CD4-positive, alpha-beta memory T cell (primary cell): ENCODE results near the gene FNIP1. TPM values are rescaled to one million over a fixed set of nuclear protein-coding genes. Genes with fewer than 3 reads are reported as not detected.
"Not testable (repeated sequence)": the region's sequence is repeated elsewhere in the genome, so short reads cannot be mapped to it uniquely, and the experiment has no call there.

ENCODE experiments used
- CTCF ChIA-PET: fragments of 350-600 bp; sonication (Branson Sonifier 250); formaldehyde crosslinking; loops from one replicate; lab custom pipeline; 2021; ENCODE audit warnings: inconsistent platforms; ENCODE audit not compliant: partially characterized antibody; lab: Charles Lee
- POLR2A ChIA-PET: fragments of 350-600 bp; sonication (Branson Sonifier 250); formaldehyde crosslinking; loops from one replicate; lab custom pipeline; 2021; ENCODE audit not compliant: partially characterized antibody; lab: Charles Lee
- DNase-seq, 5 donors: peaks; one replicate each; pipeline versions ENCODE4 v3.0.0 to v3.0.0-alpha.2; 2020 to 2022; ENCODE audit warnings: mixed read lengths in 1 of 5
- H3K27ac ChIP-seq: one replicate; pipeline ENCODE4 v1.7.0; 2013; ENCODE audit warnings: low read depth, low read length
- H3K27me3 ChIP-seq: 2 replicates; pipeline ENCODE4 v1.7.0; 2013; ENCODE audit warnings: mild to moderate bottlenecking, low read length, moderate library complexity; ENCODE audit not compliant: insufficient read depth
- H3K36me3 ChIP-seq: 2 replicates; pipeline ENCODE4 v1.7.0; 2013; ENCODE audit warnings: mild to moderate bottlenecking, low read length, moderate library complexity; ENCODE audit not compliant: insufficient read depth
- H3K4me1 ChIP-seq: 2 replicates; pipeline ENCODE4 v1.7.0; 2013; ENCODE audit warnings: mild to moderate bottlenecking, low read length, moderate library complexity; ENCODE audit not compliant: insufficient read depth
- H3K4me3 ChIP-seq, 2 donors: one replicate each; pipeline ENCODE4 v1.7.0; 2013; ENCODE audit warnings: low read length in 2 of 2, mild to moderate bottlenecking in 1 of 2
- H3K9me3 ChIP-seq, 2 donors: one replicate each; pipeline ENCODE4 v1.7.0; 2013; ENCODE audit warnings: low read length in 2 of 2, control low read depth in 1 of 2; ENCODE audit not compliant: control insufficient read depth in 1 of 2
- H3K27ac Mint-ChIP-seq, 7 donors: one replicate each; pipeline ENCODE4 v1.8.0; 2020 to 2021; ENCODE audit warnings: mixed read lengths in 7 of 7, mild to moderate bottlenecking in 6 of 7, inconsistent platforms in 3 of 7, moderate library complexity in 3 of 7
- H3K27me3 Mint-ChIP-seq, 2 donors: one replicate each; pipeline ENCODE4 v1.8.0; 2020 to 2021; ENCODE audit warnings: mixed read lengths in 2 of 2
- H3K36me3 Mint-ChIP-seq, 2 donors: one replicate each; pipeline ENCODE4 v1.8.0; 2020 to 2021; ENCODE audit warnings: mixed read lengths in 2 of 2, inconsistent platforms in 1 of 2, mild to moderate bottlenecking in 1 of 2
- H3K4me1 Mint-ChIP-seq, 4 donors: one replicate each; pipeline ENCODE4 v1.8.0; 2020 to 2021; ENCODE audit warnings: mixed read lengths in 4 of 4, mild to moderate bottlenecking in 1 of 4
- H3K4me3 Mint-ChIP-seq, 8 donors: one replicate each; pipeline ENCODE4 v1.8.0; 2020 to 2021; ENCODE audit warnings: mixed read lengths in 8 of 8, mild to moderate bottlenecking in 7 of 8, moderate library complexity in 6 of 8, inconsistent platforms in 3 of 8
- H3K9me3 Mint-ChIP-seq, 8 donors: one replicate each; pipeline ENCODE4 v1.8.0; 2020 to 2021; ENCODE audit warnings: mixed read lengths in 8 of 8, mild to moderate bottlenecking in 5 of 8, inconsistent platforms in 3 of 8, moderate library complexity in 1 of 8
- intact Hi-C: fragments of 100-400 bp; cut with micrococcal nuclease; formaldehyde crosslinking; loops from one replicate; pipeline ENCODE4 v1.15.1; 2023
- polyA plus RNA-seq, 2 donors: library from polyadenylated mRNA; unstranded; fragments of 300-500 nt; fragmentation: Illumina TruSeq; gene quantifications; one replicate each; pipeline ENCODE4 v1.2.3, GENCODE V29; 2021
- total RNA-seq, 2 experiments: library from RNA; stranded (reverse); gene quantifications; one replicate each; pipeline ENCODE4 v1.2.3, GENCODE V29; 2021

Gene FNIP1
- total and polyA plus RNA-seq, 4 experiments from 2014 or later, result 8.2 to 35.9 (median 23.3) TPM

GRCh38 chr5:131593921-131594320, 202.9 kb downstream of the FNIP1 start:
- ChIA-PET CTCF (interaction anchor here (2.0 to 12.9 kb wide), 2 partner anchors 414 to 469 kb away, joined by 7 to 394 read pairs; partner anchors contain the start of gene ACSL6), POLR2A (no interaction called here)
- peak overlapping the region in 6 of 7 donors; percentile 17 to 82 (median 66) for H3K27ac Mint-ChIP-seq
- Histone ChIP-seq H3K4me1 (peaks cover 42% of the 10 kb centered on the region), H3K4me3 (no peak overlapping the region), H3K36me3 (no peaks in the 10 kb centered on the region), H3K27ac (no peak overlapping the region), H3K27me3 (no peaks in the 10 kb centered on the region), H3K9me3 (no peaks in the 10 kb centered on the region)
- H3K4me1 Mint-ChIP-seq, result peaks cover 42 to 73% (median 51%) of the 10 kb centered on the region in 4 donors
- intact Hi-C loops, result loop anchor here (5.0 kb wide), 1 partner anchor 47 kb away; no protein-coding TSS in a partner anchor
- no peaks in the 10 kb centered on the region for H3K9me3 Mint-ChIP-seq
- H3K27me3 Mint-ChIP-seq, result no peaks in the 10 kb centered on the region
- DNase-seq, result no peak
- H3K4me3 Mint-ChIP-seq, result peak overlapping the region in 3 of 8 donors; percentile 21 to 32 (median 28)
- H3K36me3 Mint-ChIP-seq, result peaks cover 0 to 10% of the 10 kb centered on the region in 2 donors

GRCh38 chr5:131593436-131593835, 203.4 kb downstream of the FNIP1 start:
- H3K9me3 ChIP-seq, DNase-seq, H3K4me3 ChIP-seq, H3K27me3 Mint-ChIP-seq, POLR2A ChIA-PET, H3K36me3 ChIP-seq, H3K27ac ChIP-seq, H3K9me3 Mint-ChIP-seq, H3K27me3 ChIP-seq, H3K36me3 Mint-ChIP-seq: not testable (repeated sequence)
- Mint-ChIP-seq H3K4me1 (peaks cover 39 to 68% (median 47%) of the 10 kb centered on the region in 4 donors), H3K4me3 (peak overlapping the region in 4 of 8 donors; percentile 7 to 32 (median 25)), H3K27ac (peak overlapping the region; percentile 11 to 70 (median 33))
- peaks cover 42% of the 10 kb centered on the region for H3K4me1 ChIP-seq
- intact Hi-C loops, result loop anchor here (5.0 kb wide), 1 partner anchor 46 kb away; no protein-coding TSS in a partner anchor
- CTCF ChIA-PET, result interaction anchor here (8.5 to 12.9 kb wide), 2 partner anchors 415 to 467 kb away, joined by 97 to 394 read pairs; partner anchors contain the start of genes ACSL6 and IL3

Other genes with a start within 250 kb of the FNIP1 start
- gene RAPGEF6, start 161.8 kb downstream of the FNIP1 start, total RNA-seq, result 100 to 1,000 TPM; 114 to 121 TPM
- gene RAPGEF6, start 161.8 kb downstream of the FNIP1 start, polyA plus RNA-seq, result 10 to 100 TPM; 18.0 to 31.8 TPM
- gene MEIKIN, start 148.6 kb upstream of the FNIP1 start, total RNA-seq, result 1 to 10 TPM; 3.6 to 6.2 TPM
- gene MEIKIN, start 148.6 kb upstream of the FNIP1 start, polyA plus RNA-seq, result not detected
- gene ACSL6, start 214.6 kb upstream of the FNIP1 start, total RNA-seq, result 10 to 100 TPM; 50.4 to 51.7 TPM
- gene ACSL6, start 214.6 kb upstream of the FNIP1 start, polyA plus RNA-seq, result 10 to 100 TPM; 11.1 to 18.4 TPM